Mesenchymal stem cell (in vitro differentiated cells and primary cell): Measurements from ENCODE around the gene CDC42BPB.

Experiments
- DNase-seq: peaks from one replicate; pipeline ENCODE4 v3.0.0-alpha.2; 2013
- H2AFZ ChIP-seq: one replicate; pipeline ENCODE4 v1.6.1; 2013; ENCODE audit warnings: low read depth, mild to moderate bottlenecking, control low read depth, inconsistent platforms, low read length, moderate library complexity
- H2AK5ac ChIP-seq: 2 replicates; pipeline ENCODE4 v1.6.1; 2013; ENCODE audit warnings: low read length, moderate library complexity, mild to moderate bottlenecking, inconsistent platforms; ENCODE audit not compliant: severe bottlenecking
- H2BK120ac ChIP-seq: one replicate; pipeline ENCODE4 v1.6.1; 2013; ENCODE audit warnings: low read depth, mild to moderate bottlenecking, inconsistent platforms, low read length, moderate library complexity
- H2BK12ac ChIP-seq, 2 experiments: one replicate each; pipeline ENCODE4 v1.6.1; 2013; ENCODE audit warnings: inconsistent platforms in 2 of 2, low read length in 2 of 2, mild to moderate bottlenecking in 2 of 2, moderate library complexity in 2 of 2, control low read depth in 1 of 2
- H2BK15ac ChIP-seq: one replicate; pipeline ENCODE4 v1.6.1; 2013; ENCODE audit warnings: mild to moderate bottlenecking, low read depth, inconsistent platforms; ENCODE audit not compliant: poor library complexity, severe bottlenecking
- H2BK5ac ChIP-seq: 2 replicates; pipeline ENCODE4 v1.6.1; 2013; ENCODE audit warnings: low read depth, mild to moderate bottlenecking, low read length, control low read depth, inconsistent platforms; ENCODE audit not compliant: poor library complexity, severe bottlenecking
- H3K14ac ChIP-seq, 2 experiments: one replicate each; pipeline ENCODE4 v1.6.1; 2013; ENCODE audit warnings: inconsistent platforms in 2 of 2, low read length in 2 of 2, control low read depth in 1 of 2, mild to moderate bottlenecking in 1 of 2, moderate library complexity in 1 of 2
- H3K18ac ChIP-seq, 2 experiments: one replicate each; pipeline ENCODE4 v1.6.1; 2013; ENCODE audit warnings: inconsistent platforms in 2 of 2, low read length in 2 of 2, control low read depth in 1 of 2, low read depth in 1 of 2, mild to moderate bottlenecking in 1 of 2
- H3K23ac ChIP-seq, 2 experiments: one replicate each; pipeline ENCODE4 v1.6.1; 2013; ENCODE audit warnings: inconsistent platforms in 2 of 2, low read length in 2 of 2, mild to moderate bottlenecking in 2 of 2, moderate library complexity in 2 of 2, control low read depth in 1 of 2
- H3K27ac ChIP-seq: 2 replicates; pipeline ENCODE4 v1.5.1; 2013; ENCODE audit warnings: mild to moderate bottlenecking, moderate library complexity, low read length, control low read depth, inconsistent platforms; ENCODE audit not compliant: poor library complexity, severe bottlenecking
- H3K27me3 ChIP-seq, 2 experiments: 2 replicates each; pipeline versions ENCODE4 v1.6.1 to v1.7.0; 2013; ENCODE audit warnings: low read length in 2 of 2, mild to moderate bottlenecking in 2 of 2, moderate library complexity in 2 of 2, control low read depth in 1 of 2, inconsistent platforms in 1 of 2; ENCODE audit not compliant: control insufficient read depth in 1 of 2, insufficient read depth in 1 of 2
- H3K36me3 ChIP-seq, 2 experiments: 2 replicates each; pipeline versions ENCODE4 v1.6.1 to v1.7.0; 2013; ENCODE audit warnings: low read length in 2 of 2, control low read depth in 1 of 2, inconsistent platforms in 1 of 2, low read depth in 1 of 2, mild to moderate bottlenecking in 1 of 2; ENCODE audit not compliant: insufficient read depth in 2 of 2, control insufficient read depth in 1 of 2
- H3K4ac ChIP-seq, 2 experiments: one replicate each; pipeline ENCODE4 v1.6.1; 2013; ENCODE audit warnings: inconsistent platforms in 2 of 2, low read length in 2 of 2, mild to moderate bottlenecking in 2 of 2, moderate library complexity in 2 of 2, control low read depth in 1 of 2, low read depth in 1 of 2
- H3K4me1 ChIP-seq: 2 replicates; pipeline ENCODE4 v1.6.1; 2013; ENCODE audit warnings: low read depth, low read length, control low read depth; ENCODE audit not compliant: control insufficient read depth, insufficient read depth
- H3K4me2 ChIP-seq: 2 replicates; pipeline ENCODE4 v1.6.1; 2013; ENCODE audit warnings: low read length, mild to moderate bottlenecking, inconsistent platforms; ENCODE audit not compliant: poor library complexity, severe bottlenecking
- H3K4me3 ChIP-seq, 2 experiments: 2 replicates each; pipeline versions ENCODE4 v1.5.1 to v1.7.0; 2013; ENCODE audit warnings: low read length in 2 of 2, mild to moderate bottlenecking in 2 of 2, control low read depth in 1 of 2, low read depth in 1 of 2; ENCODE audit not compliant: insufficient read depth in 1 of 2
- H3K79me1 ChIP-seq: replicated peaks from 2 replicates; pipeline ENCODE4 v1.6.1; 2013; ENCODE audit warnings: mild to moderate bottlenecking, control low read depth, low read length, inconsistent platforms; ENCODE audit not compliant: poor library complexity, severe bottlenecking
- H3K9ac ChIP-seq: 2 replicates; pipeline ENCODE4 v1.7.0; 2013; ENCODE audit warnings: mild to moderate bottlenecking, low read length, moderate library complexity
- H3K9me3 ChIP-seq: 2 replicates; pipeline ENCODE4 v1.7.0; 2013; ENCODE audit warnings: mild to moderate bottlenecking, low read length; ENCODE audit not compliant: control insufficient read depth
- H4K8ac ChIP-seq: one replicate; pipeline ENCODE4 v1.6.1; 2013; ENCODE audit warnings: inconsistent platforms, mild to moderate bottlenecking, low read length, moderate library complexity
- H4K91ac ChIP-seq: one replicate; pipeline ENCODE4 v1.6.1; 2013; ENCODE audit warnings: mild to moderate bottlenecking, low read length, inconsistent platforms
- WGBS: methylation state at CpG from one replicate; pipeline ENCODE4 v1.1.7; 2013; ENCODE audit warnings: mixed read lengths; 5-methylcytosine and 5-hydroxymethylcytosine counted together

The CDC42BPB gene

GRCh38 chr14:102993523-102993922, 63.8 kb downstream of the CDC42BPB start:
- H3K36me3 ChIP-seq: peaks cover 54 to 76% of the 10 kb centered on the region in 2 experiments
- H3K18ac ChIP-seq: peak overlapping the region in 1 of 2 experiments; percentile 16
- no CpG with 5 or more reads among the region's 3 CpGs for WGBS
- no peak overlapping the region for H3K4me2 ChIP-seq
- H3K27me3 ChIP-seq: no peaks in the 10 kb centered on the region
- H3K27ac ChIP-seq: no peak overlapping the region
- H3K79me1 ChIP-seq: peaks cover 41% of the 10 kb centered on the region
- peaks cover 7% of the 10 kb centered on the region for H3K9me3 ChIP-seq
- no peak overlapping the region for H3K4ac ChIP-seq
- peaks cover 9% of the 10 kb centered on the region for H3K4me1 ChIP-seq
- H3K4me3 ChIP-seq: no peak overlapping the region
- H3K23ac ChIP-seq: no peak overlapping the region
- no peak overlapping the region for H2BK5ac ChIP-seq
- no peak overlapping the region for H3K9ac ChIP-seq
- H2AFZ ChIP-seq: no peak overlapping the region
- H4K91ac ChIP-seq: no peak overlapping the region
- no peak overlapping the region for H2BK15ac ChIP-seq
- H4K8ac ChIP-seq: no peak overlapping the region
- H2BK120ac ChIP-seq: no peak overlapping the region
- H3K14ac ChIP-seq: no peak overlapping the region
- H2AK5ac ChIP-seq: no peak overlapping the region
- no peak overlapping the region for H2BK12ac ChIP-seq
- peak; percentile 69 for DNase-seq

- Histone ChIP-seq H4K8ac (no peak overlapping the region), H3K27me3 (no peaks in the 10 kb centered on the region), H4K91ac (no peak overlapping the region), H3K14ac (no peak overlapping the region), H3K4ac (no peak overlapping the region), H3K4me2 (no peak overlapping the region), H3K4me3 (no peak overlapping the region), H3K9me3 (peaks cover 16% of the 10 kb centered on the region), H3K23ac (no peak overlapping the region), H3K18ac (no peak overlapping the region), H2BK120ac (no peak overlapping the region), H2AK5ac (no peak overlapping the region), H3K4me1 (peaks cover 16% of the 10 kb centered on the region), H3K27ac (no peak overlapping the region), H2AFZ (no peak overlapping the region), H3K36me3 (peaks cover 52 to 72% of the 10 kb centered on the region in 2 experiments), H3K9ac (no peak overlapping the region), H2BK5ac (no peak overlapping the region), H2BK15ac (no peak overlapping the region), H3K79me1 (peaks cover 43% of the 10 kb centered on the region), H2BK12ac (no peak overlapping the region)
- 98% methylated on average over 2 of the region's 3 CpGs for WGBS
- no peak for DNase-seq
Measured at GRCh38 chr14:102991376-102991775, 66.0 kb downstream of the CDC42BPB start.

GRCh38 chr14:102988054-102988453, 69.3 kb downstream of the CDC42BPB start:
- WGBS: 100% methylated on average over 1 of the region's 1 CpG

GRCh38 chr14:102986810-102987579, 70.4 kb downstream of the CDC42BPB start:
- 88% methylated on average over 19 of the region's 19 CpGs for WGBS

More at GRCh38 chr14:102988054-102988453, 69.3 kb downstream of the CDC42BPB start:
- Histone ChIP-seq H3K4ac (no peak overlapping the region), H3K9me3 (peaks cover 16% of the 10 kb centered on the region), H3K27me3 (no peaks in the 10 kb centered on the region), H3K79me1 (peaks cover 50% of the 10 kb centered on the region), H2BK5ac (no peak overlapping the region), H3K14ac (no peak overlapping the region), H2BK12ac (no peak overlapping the region), H3K9ac (no peak overlapping the region), H3K36me3 (peaks cover 60 to 80% of the 10 kb centered on the region in 2 experiments), H4K91ac (no peak overlapping the region), H3K27ac (no peak overlapping the region), H3K23ac (no peak overlapping the region), H2AK5ac (no peak overlapping the region), H3K4me2 (no peak overlapping the region), H2BK15ac (no peak overlapping the region), H3K18ac (no peak overlapping the region), H2BK120ac (no peak overlapping the region), H3K4me3 (no peak overlapping the region), H2AFZ (no peak overlapping the region), H4K8ac (no peak overlapping the region), H3K4me1 (peaks cover 9% of the 10 kb centered on the region)
- DNase-seq: peak; percentile 21

More at GRCh38 chr14:102986810-102987579, 70.4 kb downstream of the CDC42BPB start:
- Histone ChIP-seq H3K18ac (peak overlapping the region in 1 of 2 experiments; percentile 26), H3K14ac (no peak overlapping the region), H2BK15ac (peak overlapping the region; percentile 4), H4K8ac (peak overlapping the region; percentile 63), H2BK12ac (no peak overlapping the region), H3K27ac (peak overlapping the region; percentile 44), H4K91ac (peak overlapping the region; percentile 34), H3K9ac (no peak overlapping the region), H3K27me3 (no peaks in the 10 kb centered on the region), H3K4me1 (peaks cover 9% of the 10 kb centered on the region), H3K4me2 (no peak overlapping the region), H3K4ac (no peak overlapping the region), H2BK5ac (no peak overlapping the region), H3K4me3 (peak overlapping the region in 1 of 2 experiments; percentile 8), H3K36me3 (peaks cover 63 to 85% of the 10 kb centered on the region in 2 experiments), H2AK5ac (no peak overlapping the region), H2AFZ (no peak overlapping the region), H3K79me1 (peaks cover 51% of the 10 kb centered on the region), H3K9me3 (peaks cover 16% of the 10 kb centered on the region), H3K23ac (no peak overlapping the region), H2BK120ac (no peak overlapping the region)
- DNase-seq: peak; percentile 71
